HepG2 (cell line): ENCODE results near the gene ING1. TPM values are rescaled to one million over a fixed set of nuclear protein-coding genes. Genes with fewer than 3 reads are reported as not detected.

ENCODE experiments used
- ARID4A ChIP-seq: sonication (generic); formaldehyde crosslinking; IDR thresholded peaks from 2 replicates; pipeline ENCODE4 v1.5.0; 2020; ENCODE audit warnings: mild to moderate bottlenecking, missing genetic modification reagents, borderline replicate concordance
- CCDC6 ChIP-seq: sonication (generic); formaldehyde crosslinking; IDR thresholded peaks from 2 replicates; pipeline ENCODE4 v1.8.1; 2022; ENCODE audit warnings: mild to moderate bottlenecking, missing genetic modification reagents, moderate library complexity
- CEBPG ChIP-seq: IDR thresholded peaks from 2 replicates; pipeline ENCODE4 v1.6.1; 2016
- GATA4 ChIP-seq: sonication (generic); IDR thresholded peaks from 2 replicates; pipeline ENCODE4 v1.6.1; 2016; ENCODE audit warnings: antibody characterized with exemption, low read depth, borderline replicate concordance
- RERE ChIP-seq: IDR thresholded peaks from 2 replicates; pipeline ENCODE4 v1.6.1; 2016; ENCODE audit warnings: low read depth, missing genetic modification reagents, missing compliant biosample characterization
- SIX1 ChIP-seq: sonication (generic); formaldehyde crosslinking; IDR thresholded peaks from 2 replicates; pipeline ENCODE4 v1.4.0; 2020; ENCODE audit warnings: missing genetic modification reagents, borderline replicate concordance
- SOX13 ChIP-seq, 3 experiments: fragments of 450-650 bp in 1 of 3; sonication (generic) in 1 of 3; formaldehyde crosslinking in 1 of 3; IDR thresholded peaks in 2 of 3; conservative IDR thresholded peaks in 1 of 3; 2 replicates each; pipeline versions ENCODE4 v1.5.0 to v1.6.1; 2016 to 2020; ENCODE audit warnings: antibody characterized with exemption in 1 of 3, mild to moderate bottlenecking in 1 of 3, missing compliant biosample characterization in 1 of 3, missing genetic modification reagents in 1 of 3, moderate library complexity in 1 of 3
- ZNF510 ChIP-seq: sonication (generic); formaldehyde crosslinking; IDR thresholded peaks from 2 replicates; pipeline ENCODE4 v1.4.0; 2020; ENCODE audit warnings: low read depth, mild to moderate bottlenecking, missing genetic modification reagents
- polyA plus RNA-seq, 8 experiments: library from polyadenylated mRNA; depleted of rRNA in 3 of 8; stranded (reverse) in 7 of 8; unstranded in 1 of 8; fragments of >200 nt; fragmentation: Illumina TruSeq in 4 of 8; extraction: Trizol in 4 of 8; gene quantifications; 2 replicates each; pipeline versions ENCODE4 v1.2.1 to v1.2.3, GENCODE V29; 2011 to 2016; ENCODE audit warnings: low read depth in 4 of 8, missing spikeins in 1 of 8, mixed read lengths in 1 of 8; ENCODE audit not compliant: insufficient read depth in 1 of 8
- total RNA-seq, 5 experiments: library from RNA; depleted of rRNA; stranded (reverse); fragments of >200 nt; fragmentation: Illumina TruSeq; extraction: Trizol; gene quantifications; 2 replicates each; pipeline ENCODE4 v1.2.3, GENCODE V29; 2016; ENCODE audit warnings: low read depth in 1 of 5
- TF ChIP-seq, protein P1 (sequence below): sonication (generic); formaldehyde crosslinking; IDR thresholded peaks from 2 replicates; pipeline ENCODE4 v1.5.0; 2020; ENCODE audit warnings: missing genetic modification reagents
- TF ChIP-seq, protein P2 (sequence below): sonication (generic); formaldehyde crosslinking; IDR thresholded peaks from 2 replicates; pipeline ENCODE4 v1.5.1; 2020; ENCODE audit warnings: mild to moderate bottlenecking, missing genetic modification reagents, moderate library complexity

The ING1 gene
- total and polyA plus RNA-seq, 2 of the 13 experiments (the other 11 are each of a cell fraction or from before 2014, with no cell fraction given): 8.1 to 16.1 TPM

GRCh38 chr13:110715395-110716246, 2.1 kb downstream of the ING1 start (continued):
- TF ChIP-seq RERE (no peak), CCDC6 (no peak), SIX1 (CRISPR knock-in tag) (no peak), GATA4 (no peak), CEBPG (CRISPR knock-in tag) (0 out of 2 replicates have a peak, but pooled peaks have one; percentile 43), ARID4A (CRISPR knock-in tag) (peak; percentile 75), ZNF510 (CRISPR knock-in tag) (no peak), SOX13 (IDR thresholded peaks at IDR 0.05) (no peak), SOX13 (CRISPR knock-in tag; conservative IDR thresholded peaks at IDR 0.05 in 1 of 2, IDR thresholded peaks at IDR 0.05 in 1 of 2) (no peak)
- TF ChIP-seq, protein P1, sequence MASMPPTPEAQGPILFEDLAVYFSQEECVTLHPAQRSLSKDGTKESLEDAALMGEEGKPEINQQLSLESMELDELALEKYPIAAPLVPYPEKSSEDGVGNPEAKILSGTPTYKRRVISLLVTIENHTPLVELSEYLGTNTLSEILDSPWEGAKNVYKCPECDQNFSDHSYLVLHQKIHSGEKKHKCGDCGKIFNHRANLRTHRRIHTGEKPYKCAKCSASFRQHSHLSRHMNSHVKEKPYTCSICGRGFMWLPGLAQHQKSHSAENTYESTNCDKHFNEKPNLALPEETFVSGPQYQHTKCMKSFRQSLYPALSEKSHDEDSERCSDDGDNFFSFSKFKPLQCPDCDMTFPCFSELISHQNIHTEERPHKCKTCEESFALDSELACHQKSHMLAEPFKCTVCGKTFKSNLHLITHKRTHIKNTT: no peak
- TF ChIP-seq, protein P2, sequence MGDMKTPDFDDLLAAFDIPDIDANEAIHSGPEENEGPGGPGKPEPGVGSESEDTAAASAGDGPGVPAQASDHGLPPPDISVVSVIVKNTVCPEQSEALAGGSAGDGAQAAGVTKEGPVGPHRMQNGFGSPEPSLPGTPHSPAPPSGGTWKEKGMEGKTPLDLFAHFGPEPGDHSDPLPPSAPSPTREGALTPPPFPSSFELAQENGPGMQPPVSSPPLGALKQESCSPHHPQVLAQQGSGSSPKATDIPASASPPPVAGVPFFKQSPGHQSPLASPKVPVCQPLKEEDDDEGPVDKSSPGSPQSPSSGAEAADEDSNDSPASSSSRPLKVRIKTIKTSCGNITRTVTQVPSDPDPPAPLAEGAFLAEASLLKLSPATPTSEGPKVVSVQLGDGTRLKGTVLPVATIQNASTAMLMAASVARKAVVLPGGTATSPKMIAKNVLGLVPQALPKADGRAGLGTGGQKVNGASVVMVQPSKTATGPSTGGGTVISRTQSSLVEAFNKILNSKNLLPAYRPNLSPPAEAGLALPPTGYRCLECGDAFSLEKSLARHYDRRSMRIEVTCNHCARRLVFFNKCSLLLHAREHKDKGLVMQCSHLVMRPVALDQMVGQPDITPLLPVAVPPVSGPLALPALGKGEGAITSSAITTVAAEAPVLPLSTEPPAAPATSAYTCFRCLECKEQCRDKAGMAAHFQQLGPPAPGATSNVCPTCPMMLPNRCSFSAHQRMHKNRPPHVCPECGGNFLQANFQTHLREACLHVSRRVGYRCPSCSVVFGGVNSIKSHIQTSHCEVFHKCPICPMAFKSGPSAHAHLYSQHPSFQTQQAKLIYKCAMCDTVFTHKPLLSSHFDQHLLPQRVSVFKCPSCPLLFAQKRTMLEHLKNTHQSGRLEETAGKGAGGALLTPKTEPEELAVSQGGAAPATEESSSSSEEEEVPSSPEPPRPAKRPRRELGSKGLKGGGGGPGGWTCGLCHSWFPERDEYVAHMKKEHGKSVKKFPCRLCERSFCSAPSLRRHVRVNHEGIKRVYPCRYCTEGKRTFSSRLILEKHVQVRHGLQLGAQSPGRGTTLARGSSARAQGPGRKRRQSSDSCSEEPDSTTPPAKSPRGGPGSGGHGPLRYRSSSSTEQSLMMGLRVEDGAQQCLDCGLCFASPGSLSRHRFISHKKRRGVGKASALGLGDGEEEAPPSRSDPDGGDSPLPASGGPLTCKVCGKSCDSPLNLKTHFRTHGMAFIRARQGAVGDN: peak; percentile 69
